HEK293T (cell line): ENCODE results near the gene CCDC33.

Experiments
- CTCF ChIA-PET: fragments of 350-600 bp; formaldehyde crosslinking; extraction: SDS; loops from one replicate; lab custom pipeline; 2021; ENCODE audit warnings: antibody characterized with exemption, inconsistent platforms; lab: Yijun Ruan, JAX
- POLR2A ChIA-PET: fragments of 350-600 bp; formaldehyde crosslinking; extraction: SDS; loops from one replicate; lab custom pipeline; 2020; ENCODE audit warnings: antibody characterized with exemption, inconsistent platforms; lab: Yijun Ruan, JAX
- DNase-seq: peaks from one replicate; pipeline ENCODE4 v3.0.0; 2012; ENCODE audit warnings: mixed read lengths; ENCODE audit errors: extremely low spot score
- ARNT ChIP-seq: fragments of 450-650 bp; IDR thresholded peaks from 2 replicates; pipeline ENCODE4 v1.6.1; 2017; ENCODE audit warnings: mild to moderate bottlenecking
- BHLHE40 ChIP-seq: fragments of 450-650 bp; IDR thresholded peaks from 2 replicates; pipeline ENCODE4 v1.6.1; 2016; ENCODE audit warnings: mild to moderate bottlenecking, moderate library complexity, borderline replicate concordance
- CTBP1 ChIP-seq: fragments of 450-650 bp; IDR thresholded peaks from 2 replicates; pipeline ENCODE4 v1.6.1; 2016; ENCODE audit warnings: borderline replicate concordance
- ELF4 ChIP-seq: fragments of 450-650 bp; IDR thresholded peaks from 2 replicates; pipeline ENCODE4 v1.6.1; 2017; ENCODE audit warnings: antibody characterized with exemption
- FOXA1 ChIP-seq: fragments of 450-650 bp; IDR thresholded peaks from 2 replicates; pipeline ENCODE4 v1.6.1; 2016; ENCODE audit warnings: mild to moderate bottlenecking
- FOXK2 ChIP-seq: fragments of 450-650 bp; IDR thresholded peaks from 2 replicates; pipeline ENCODE4 v1.6.1; 2016; ENCODE audit warnings: mild to moderate bottlenecking
- FOXM1 ChIP-seq: fragments of 450-650 bp; IDR thresholded peaks from 2 replicates; pipeline ENCODE4 v1.6.1; 2017; ENCODE audit warnings: mild to moderate bottlenecking, borderline replicate concordance
- HDGF ChIP-seq: fragments of 450-650 bp; IDR thresholded peaks from 2 replicates; pipeline ENCODE4 v1.6.1; 2017; ENCODE audit warnings: antibody characterized with exemption, borderline replicate concordance
- L3MBTL2 ChIP-seq: fragments of 450-650 bp; conservative IDR thresholded peaks from 2 replicates; pipeline ENCODE4 v1.6.1; 2016; ENCODE audit warnings: mild to moderate bottlenecking
- LEF1 ChIP-seq: fragments of 450-650 bp; IDR thresholded peaks from 2 replicates; pipeline ENCODE4 v1.6.1; 2017; ENCODE audit warnings: mild to moderate bottlenecking, borderline replicate concordance
- NFRKB ChIP-seq: fragments of 450-650 bp; IDR thresholded peaks from 2 replicates; pipeline ENCODE4 v1.6.1; 2016; ENCODE audit warnings: mild to moderate bottlenecking, moderate library complexity
- SP1 ChIP-seq: fragments of 450-650 bp; IDR thresholded peaks from 2 replicates; pipeline ENCODE4 v1.6.1; 2017
- SUZ12 ChIP-seq: fragments of 450-650 bp; IDR thresholded peaks from 2 replicates; pipeline ENCODE4 v1.6.1; 2016; ENCODE audit warnings: mild to moderate bottlenecking
- TARDBP ChIP-seq: fragments of 450-650 bp; IDR thresholded peaks from 2 replicates; pipeline ENCODE4 v1.6.1; 2016
- ZNF384 ChIP-seq: fragments of 450-650 bp; IDR thresholded peaks from 2 replicates; pipeline ENCODE4 v1.6.1; 2016
- TF ChIP-seq, protein P1 (sequence below): fragments of 450-650 bp; IDR thresholded peaks from 2 replicates; pipeline ENCODE4 v1.6.1; 2016

CCDC33 gene

GRCh38 chr15:74268020-74268419, 31.9 kb downstream of the CCDC33 start:
- ChIA-PET CTCF (interaction anchor here (0.8 kb wide), 1 partner anchor 53 kb away, joined by 4 read pairs; no protein-coding TSS in a partner anchor), POLR2A (no interaction called here)
- TF ChIP-seq L3MBTL2 (no peak), FOXM1 (no peak), ELF4 (no peak), LEF1 (no peak), SP1 (no peak), ARNT (no peak), HDGF (no peak), SUZ12 (no peak), ZNF384 (no peak), NFRKB (no peak), CTBP1 (no peak), FOXA1 (no peak), TARDBP (no peak), BHLHE40 (no peak), FOXK2 (no peak)
- TF ChIP-seq, protein P1, sequence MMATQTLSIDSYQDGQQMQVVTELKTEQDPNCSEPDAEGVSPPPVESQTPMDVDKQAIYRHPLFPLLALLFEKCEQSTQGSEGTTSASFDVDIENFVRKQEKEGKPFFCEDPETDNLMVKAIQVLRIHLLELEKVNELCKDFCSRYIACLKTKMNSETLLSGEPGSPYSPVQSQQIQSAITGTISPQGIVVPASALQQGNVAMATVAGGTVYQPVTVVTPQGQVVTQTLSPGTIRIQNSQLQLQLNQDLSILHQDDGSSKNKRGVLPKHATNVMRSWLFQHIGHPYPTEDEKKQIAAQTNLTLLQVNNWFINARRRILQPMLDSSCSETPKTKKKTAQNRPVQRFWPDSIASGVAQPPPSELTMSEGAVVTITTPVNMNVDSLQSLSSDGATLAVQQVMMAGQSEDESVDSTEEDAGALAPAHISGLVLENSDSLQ: no peak
- no peak for DNase-seq

- POLR2A ChIA-PET: no interaction called here
- CTCF ChIA-PET: no interaction called here
- no peak for DNase-seq
- no peak for TF ChIP-seq SUZ12
- TF ChIP-seq, protein P1: no peak
These were observed 33.4 kb downstream of the CCDC33 start for GRCh38 chr15:74269362-74270035.

GRCh38 chr15:74270155-74270554, 34.0 kb downstream of the CCDC33 start:
- POLR2A ChIA-PET: no interaction called here
- TF ChIP-seq FOXA1 (no peak), NFRKB (no peak), FOXK2 (no peak), ZNF384 (no peak), BHLHE40 (no peak), ELF4 (no peak), ARNT (no peak), L3MBTL2 (no peak), SUZ12 (no peak), FOXM1 (no peak), SP1 (no peak), LEF1 (no peak), CTBP1 (no peak)
- TF ChIP-seq, protein P1: no peak
- no peak for DNase-seq
- CTCF ChIA-PET: no interaction called here

GRCh38 chr15:74270854-74271520, 34.9 kb downstream of the CCDC33 start:
- TF ChIP-seq, protein P1: no peak
- no peak for TF ChIP-seq ZNF384
- TF ChIP-seq CTBP1: no peak
- TF ChIP-seq ARNT: no peak
- TF ChIP-seq HDGF: no peak
- TF ChIP-seq BHLHE40: no peak
- TF ChIP-seq SP1: no peak
- TF ChIP-seq LEF1: no peak
- TF ChIP-seq FOXA1: no peak
- no peak for TF ChIP-seq ELF4
- no peak for TF ChIP-seq SUZ12
- TF ChIP-seq NFRKB: no peak
- no peak for TF ChIP-seq FOXM1
- TF ChIP-seq FOXK2: no peak
- POLR2A ChIA-PET: no interaction called here
- no peak for DNase-seq
- CTCF ChIA-PET: no interaction called here

DNA sequence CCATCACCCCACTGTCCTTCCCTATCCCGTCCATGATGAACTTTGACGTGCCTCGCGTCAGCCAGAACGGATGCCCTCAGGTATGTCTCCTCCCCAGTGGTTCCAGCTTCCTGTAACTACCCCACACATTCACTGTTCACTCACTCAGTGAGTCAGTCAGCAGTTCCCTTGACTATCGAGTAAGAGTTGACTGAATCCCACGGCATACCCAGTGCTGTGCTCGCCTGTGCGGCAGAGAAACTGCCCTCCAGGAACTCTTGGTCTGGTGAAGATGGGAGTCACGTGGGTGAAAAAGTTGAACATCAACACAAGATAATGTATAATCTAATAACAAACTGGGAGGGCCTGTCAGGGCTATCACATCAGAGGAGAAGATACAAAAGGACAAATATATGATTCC, 36.7 kb downstream of the CCDC33 start:
- TF ChIP-seq FOXA1: no peak
- TF ChIP-seq SUZ12: no peak
- TF ChIP-seq L3MBTL2: no peak
- TF ChIP-seq NFRKB: no peak
- TF ChIP-seq FOXK2: no peak
- TF ChIP-seq FOXM1: no peak
- no peak for TF ChIP-seq CTBP1
- TF ChIP-seq ARNT: no peak
- TF ChIP-seq ELF4: no peak
- TF ChIP-seq SP1: no peak
- no peak for TF ChIP-seq TARDBP
- TF ChIP-seq, protein P1: no peak
- no peak for DNase-seq
- ChIA-PET CTCF (interaction anchor here (0.9 kb wide), 1 partner anchor 219 kb away, joined by 3 read pairs; no protein-coding TSS in a partner anchor), POLR2A (no interaction called here)
